Prostate gland (tissue), 2 donors: ENCODE results near the gene CSHL1.
"Not testable (repeated sequence)": the region's sequence is repeated elsewhere in the genome, so short reads cannot be mapped to it uniquely, and the experiment has no call there.

Experiments used
- CTCF ChIP-seq, 4 experiments: fragments of 200-600 bp in 2 of 4; fragments of 450-650 bp in 2 of 4; sonication (generic) in 2 of 4; IDR thresholded peaks; 1 replicate in 3 of 4; 2 replicates in 1 of 4; pipeline ENCODE4 v1.5.1; 2016 to 2019; ENCODE audit warnings: antibody characterized with exemption in 4 of 4, mild to moderate bottlenecking in 2 of 4, moderate library complexity in 2 of 4
- POLR2A ChIP-seq: fragments of 450-650 bp; IDR thresholded peaks from one replicate; pipeline ENCODE4 v1.6.1; 2016; ENCODE audit warnings: antibody characterized with exemption, mild to moderate bottlenecking

DNA sequence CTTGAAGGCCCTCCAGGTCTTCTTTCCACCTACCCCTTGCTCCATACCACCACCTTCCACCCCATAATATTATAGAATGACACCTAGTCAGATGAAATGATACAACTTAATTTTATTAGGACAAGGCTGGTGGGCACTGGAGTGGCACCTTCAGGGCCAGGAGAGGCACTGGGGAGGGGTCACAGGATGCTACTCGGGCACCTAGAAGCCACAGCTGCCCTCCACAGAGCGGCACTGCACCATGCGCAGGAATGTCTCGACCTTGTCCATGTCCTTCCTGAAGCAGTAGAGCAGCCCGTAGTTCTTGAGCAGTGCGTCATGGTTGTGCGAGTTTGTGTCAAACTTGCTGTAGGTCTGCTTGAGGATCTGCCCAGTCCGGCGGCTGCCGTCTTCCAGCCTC, 16.2 kb downstream of the CSHL1 start:
- not testable (repeated sequence) for TF ChIP-seq CTCF (IDR thresholded peaks at IDR 0.05); POLR2A
